Inferior parietal cortex (tissue), 1 donor: ENCODE data around the gene GAMT.

ENCODE experiments used
- DNase-seq: peaks from one replicate; pipeline ENCODE4 v3.0.0-alpha.2; 2016; ENCODE audit errors: extremely low spot score

Gene GAMT

GRCh38 chr19:1400281-1401137 is 833 bp downstream of the GAMT start:
- no peak for DNase-seq

- no peak for DNase-seq
Measured at GRCh38 chr19:1399745-1400144, 1.6 kb downstream of the GAMT start.

DNA sequence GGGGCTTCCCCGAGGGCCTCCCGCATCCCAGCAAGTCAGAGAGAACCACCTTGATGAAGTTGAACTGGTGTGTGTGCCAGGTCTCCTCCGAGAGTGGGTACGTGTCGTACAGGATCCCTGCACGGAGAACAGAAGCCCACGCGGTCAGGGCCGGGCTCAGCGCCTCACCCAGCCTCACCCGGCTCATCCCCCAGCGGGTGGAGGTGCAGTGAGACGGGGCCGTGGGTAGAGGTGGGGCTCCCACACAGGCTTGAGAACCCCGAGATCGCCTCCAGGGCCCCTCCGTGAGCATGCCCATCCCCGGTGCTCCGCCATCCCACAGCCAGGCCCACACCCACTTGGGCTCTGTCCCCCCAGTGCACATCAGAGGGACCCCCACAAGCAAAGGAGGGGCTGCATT is 2.3 kb downstream of the GAMT start:
- no peak for DNase-seq

- DNase-seq, result no peak
Measured at GRCh38 chr19:1397838-1398237, 3.5 kb downstream of the GAMT start.

DNA sequence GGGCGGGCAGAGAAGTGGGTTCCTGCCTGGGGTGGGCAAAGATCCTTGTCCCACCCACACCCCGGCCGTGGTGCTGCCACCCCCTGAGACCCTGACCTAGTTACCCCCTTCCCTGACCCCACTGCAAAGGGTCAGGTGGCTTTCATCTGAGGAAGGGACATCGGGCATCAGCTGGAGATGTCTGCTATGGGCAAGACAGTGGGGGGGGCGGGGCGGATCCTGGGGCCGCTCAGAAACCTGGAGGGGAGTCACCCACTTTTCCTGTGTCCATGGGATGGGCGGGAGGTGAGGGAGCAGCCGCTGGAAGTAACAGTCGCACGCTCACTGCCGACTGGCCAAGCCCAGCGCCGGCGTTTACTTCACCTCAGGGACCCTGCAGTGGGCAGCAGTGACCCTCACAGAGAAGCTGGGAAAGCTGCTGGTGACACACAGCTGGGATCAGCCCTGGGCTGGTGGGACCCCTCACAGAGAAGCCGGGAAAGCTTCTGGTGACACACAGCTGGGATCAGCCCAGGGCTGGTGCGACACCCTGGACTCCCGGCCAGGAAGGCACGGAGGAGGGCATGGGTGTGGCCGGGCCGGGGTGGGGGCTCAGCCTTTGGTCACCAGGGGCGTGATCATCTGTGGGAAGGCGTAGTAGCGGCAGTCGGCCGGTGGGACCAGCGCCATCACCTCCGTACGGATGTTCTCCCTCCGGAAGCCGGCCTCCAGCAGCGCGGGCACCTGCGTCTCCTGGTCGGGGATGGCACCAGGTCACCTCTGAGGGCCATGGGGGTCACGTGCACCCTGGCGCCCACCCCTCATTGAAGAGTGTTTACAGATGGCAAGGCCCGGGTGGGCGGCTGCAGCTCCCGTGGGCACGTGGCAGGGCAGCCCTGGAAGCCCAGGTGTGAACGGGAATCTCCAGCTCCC is 4.3 kb downstream of the GAMT start:
- no peak for DNase-seq

DNA sequence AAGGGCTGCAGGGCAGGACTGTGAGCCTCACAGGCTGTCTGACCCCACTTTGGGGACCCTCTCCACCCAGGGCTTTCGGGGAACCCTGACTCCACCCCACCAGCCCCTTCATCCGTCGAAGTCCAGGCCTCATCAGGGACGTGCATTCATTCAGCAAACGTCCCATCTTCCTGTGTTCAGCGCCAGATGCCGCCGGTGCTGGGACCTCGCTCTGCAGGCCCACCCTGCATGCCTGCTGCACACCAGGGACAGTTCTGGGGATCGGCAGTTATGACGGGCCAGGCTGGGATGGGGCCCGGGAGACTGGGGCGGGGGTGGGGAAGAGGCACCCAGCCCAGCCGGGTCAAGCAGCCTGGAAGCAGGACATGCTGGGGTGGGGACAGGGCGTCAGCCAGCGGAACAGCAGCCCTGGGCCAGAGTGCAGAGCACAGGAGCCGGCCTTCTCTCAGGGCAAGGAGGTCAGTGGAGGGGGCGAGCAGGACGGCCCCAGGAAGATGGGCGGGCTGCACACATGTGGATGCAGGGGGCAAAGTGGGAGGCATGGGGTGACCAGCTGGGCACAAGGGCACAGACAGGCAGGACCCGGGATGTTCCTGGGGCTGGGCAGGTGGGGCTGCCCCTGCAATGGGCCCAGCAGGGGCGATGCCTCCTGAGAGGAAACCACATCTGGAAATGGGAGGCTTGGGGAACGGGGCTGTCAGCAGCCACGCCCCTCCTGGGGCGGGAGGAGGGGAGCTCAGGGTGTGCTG is 5.1 kb downstream of the GAMT start:
- DNase-seq, result no peak

DNA sequence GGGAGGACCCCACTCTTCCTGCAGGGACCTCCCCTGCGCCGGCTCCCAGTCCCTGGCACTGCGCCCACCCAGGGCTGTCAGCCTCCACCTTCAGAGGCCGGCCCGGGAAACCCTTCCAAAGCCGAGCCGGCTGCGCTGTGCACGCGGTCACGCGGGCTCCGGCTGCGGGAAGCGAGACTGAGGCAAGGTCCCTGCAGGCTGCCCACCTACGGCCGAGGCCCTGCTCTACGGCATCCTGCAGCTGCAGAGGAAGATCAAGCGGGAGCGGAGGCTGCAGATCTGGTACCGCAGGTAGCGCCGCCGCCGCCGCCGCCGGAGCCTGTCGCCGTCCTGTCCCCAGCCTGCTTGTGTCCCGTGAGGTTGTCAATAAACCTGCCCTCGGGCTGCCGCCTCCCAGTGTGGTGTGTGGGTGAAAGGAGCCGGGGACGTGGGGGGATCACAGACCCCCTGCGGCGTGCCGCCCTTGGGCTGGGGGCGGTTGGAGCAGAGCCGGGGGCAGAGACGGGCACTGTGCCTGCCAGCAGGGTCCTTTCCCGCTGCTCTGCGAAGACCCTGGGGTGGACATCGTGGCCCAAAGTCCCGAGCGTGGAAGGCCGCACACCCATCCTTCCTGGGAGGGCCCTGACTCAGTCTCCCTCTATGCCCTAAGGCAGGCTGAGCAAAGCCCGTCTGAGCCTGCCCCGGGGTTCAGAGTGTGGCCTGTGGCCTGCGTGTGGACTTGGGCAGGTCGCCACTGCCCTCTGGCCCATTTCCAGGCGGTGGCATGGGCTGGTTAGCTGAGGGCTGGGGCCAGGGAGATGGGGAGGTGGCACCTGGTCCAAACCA is 5.9 kb downstream of the GAMT start:
- no peak for DNase-seq

DNA sequence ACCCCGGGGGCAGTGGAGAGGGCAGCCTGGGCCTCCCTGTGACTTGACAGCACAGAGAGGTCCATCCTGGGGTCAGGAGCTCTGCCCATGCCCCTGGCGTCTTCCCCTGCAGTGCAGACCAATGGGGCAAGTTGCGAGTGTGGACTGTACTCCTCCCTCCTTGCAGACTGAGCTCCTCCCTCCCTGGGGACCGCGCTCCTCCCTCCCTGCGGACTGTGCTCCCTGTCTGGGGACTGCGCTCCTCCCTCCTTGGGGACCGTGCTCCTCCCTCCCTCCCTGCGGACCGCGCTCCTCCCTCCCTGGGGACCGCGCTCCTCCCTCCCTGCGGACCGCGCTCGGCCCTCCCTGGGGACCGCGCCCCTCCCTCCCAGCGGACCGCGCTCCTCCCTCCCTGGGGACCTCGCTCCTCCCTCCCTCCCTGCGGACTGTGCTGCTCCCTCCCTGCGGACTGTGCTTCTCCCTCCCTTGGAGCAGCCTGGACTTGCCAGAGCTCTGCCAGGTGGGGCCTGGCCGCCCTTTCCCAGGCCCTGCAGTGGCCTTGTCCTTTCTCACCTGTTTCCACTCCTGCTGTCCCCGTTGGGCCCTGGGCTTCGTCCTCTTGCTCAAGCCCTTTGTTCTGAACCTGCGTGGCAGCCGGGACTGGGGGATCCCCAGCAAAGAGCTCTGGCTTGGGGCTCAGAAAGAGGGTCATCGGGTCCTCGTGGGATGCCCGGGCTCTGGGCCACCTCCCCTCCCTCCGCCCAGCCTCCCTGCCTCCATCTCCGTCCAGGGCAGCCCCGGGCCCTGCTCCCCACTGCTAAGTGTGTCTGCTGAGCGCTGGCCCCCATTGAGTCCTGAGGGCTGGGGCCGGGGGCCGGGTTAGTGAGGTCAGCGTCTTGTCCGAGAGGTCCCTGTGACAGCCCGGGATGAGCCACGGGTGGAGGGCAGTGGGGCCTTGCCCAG is 6.8 kb downstream of the GAMT start:
- no peak for DNase-seq

- no peak for DNase-seq
Measured at GRCh38 chr19:1393841-1394240, 7.5 kb downstream of the GAMT start.

DNA sequence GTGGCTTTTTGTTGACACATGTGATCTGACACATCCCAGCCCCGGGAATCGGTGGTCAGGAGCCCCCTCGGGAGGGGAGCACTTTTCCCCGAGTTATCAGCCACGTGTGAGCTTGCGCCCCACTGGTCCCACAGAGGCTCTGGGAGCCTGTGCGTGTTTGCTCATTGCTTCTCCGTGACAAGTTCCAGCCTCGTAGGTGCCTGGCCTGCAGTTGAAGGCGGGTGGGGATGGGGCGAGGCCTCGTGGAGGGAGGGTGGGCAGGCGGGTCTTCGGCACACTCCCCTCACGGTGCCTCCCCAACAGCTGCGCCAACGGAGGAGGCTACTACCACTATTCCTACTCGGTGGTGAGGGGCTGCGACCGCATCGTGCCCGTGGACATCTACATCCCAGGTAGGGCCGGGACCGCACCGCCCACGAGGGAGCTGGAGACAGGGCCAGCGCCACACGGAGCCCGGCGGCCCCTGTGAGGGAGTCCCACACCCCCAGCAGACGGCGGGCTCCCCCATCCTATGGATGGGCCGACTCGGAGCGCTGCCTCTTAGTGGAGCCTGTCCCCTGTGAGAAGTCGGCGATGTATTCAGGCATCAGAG is 8.3 kb downstream of the GAMT start:
- no peak for DNase-seq

GRCh38 chr19:1392407-1392806 is 8.9 kb downstream of the GAMT start:
- no peak for DNase-seq

GRCh38 chr19:1390890-1391423 is 10.4 kb downstream of the GAMT start:
- no peak for DNase-seq

GRCh38 chr19:1389033-1389940 is 12.1 kb downstream of the GAMT start:
- DNase-seq, result peak; percentile 78

GRCh38 chr19:1388637-1389026 is 12.7 kb downstream of the GAMT start:
- no peak for DNase-seq

- no peak for DNase-seq
Measured at GRCh38 chr19:1387684-1388636, 13.4 kb downstream of the GAMT start.

DNA sequence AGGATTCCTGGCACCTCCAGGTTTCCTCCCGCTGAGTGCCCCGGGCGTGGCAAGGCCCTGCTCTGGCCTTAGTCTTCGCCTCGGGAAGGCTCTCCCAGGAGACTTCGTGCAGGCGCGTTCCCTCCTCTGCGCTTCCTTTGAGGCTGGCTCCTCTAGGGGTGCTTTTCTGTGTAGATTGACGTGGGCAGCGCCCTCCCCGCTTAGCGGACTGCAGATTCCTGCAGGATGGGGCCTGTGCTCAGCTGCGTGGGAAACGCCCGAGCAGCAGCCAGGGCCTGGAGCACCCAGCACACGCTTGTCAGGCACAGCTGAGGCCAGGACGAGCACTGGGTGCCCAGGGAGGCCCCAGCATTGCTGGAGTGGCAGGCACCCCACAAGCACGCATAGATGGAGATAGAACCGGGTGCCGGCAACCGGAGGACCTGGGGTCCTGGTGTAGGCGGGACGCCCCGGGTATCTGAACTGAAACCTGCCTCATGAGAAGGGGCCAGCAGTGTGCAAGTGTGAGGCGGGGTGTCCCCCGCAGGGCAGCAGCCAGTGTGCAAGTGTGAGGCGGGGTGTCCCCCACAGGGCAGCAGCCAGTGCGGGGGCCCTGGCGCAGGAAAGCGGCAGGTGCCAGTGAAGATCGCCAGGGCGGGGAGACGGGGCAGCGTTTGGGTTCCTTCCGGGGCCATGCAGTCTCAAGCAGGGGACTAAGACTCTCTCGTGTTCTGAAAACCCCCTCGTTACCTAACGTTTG is 14.2 kb downstream of the GAMT start:
- DNase-seq, result no peak
